HG03571 (cell line): Measurements from ENCODE around the gene MRPS34.

Experiments used
- ATAC-seq: cut with Tn5 transposase; IDR thresholded peaks from one replicate; pipeline ENCODE4 v1.9.1; 2021; ENCODE audit not compliant: unreplicated experiment

MRPS34 gene

DNA sequence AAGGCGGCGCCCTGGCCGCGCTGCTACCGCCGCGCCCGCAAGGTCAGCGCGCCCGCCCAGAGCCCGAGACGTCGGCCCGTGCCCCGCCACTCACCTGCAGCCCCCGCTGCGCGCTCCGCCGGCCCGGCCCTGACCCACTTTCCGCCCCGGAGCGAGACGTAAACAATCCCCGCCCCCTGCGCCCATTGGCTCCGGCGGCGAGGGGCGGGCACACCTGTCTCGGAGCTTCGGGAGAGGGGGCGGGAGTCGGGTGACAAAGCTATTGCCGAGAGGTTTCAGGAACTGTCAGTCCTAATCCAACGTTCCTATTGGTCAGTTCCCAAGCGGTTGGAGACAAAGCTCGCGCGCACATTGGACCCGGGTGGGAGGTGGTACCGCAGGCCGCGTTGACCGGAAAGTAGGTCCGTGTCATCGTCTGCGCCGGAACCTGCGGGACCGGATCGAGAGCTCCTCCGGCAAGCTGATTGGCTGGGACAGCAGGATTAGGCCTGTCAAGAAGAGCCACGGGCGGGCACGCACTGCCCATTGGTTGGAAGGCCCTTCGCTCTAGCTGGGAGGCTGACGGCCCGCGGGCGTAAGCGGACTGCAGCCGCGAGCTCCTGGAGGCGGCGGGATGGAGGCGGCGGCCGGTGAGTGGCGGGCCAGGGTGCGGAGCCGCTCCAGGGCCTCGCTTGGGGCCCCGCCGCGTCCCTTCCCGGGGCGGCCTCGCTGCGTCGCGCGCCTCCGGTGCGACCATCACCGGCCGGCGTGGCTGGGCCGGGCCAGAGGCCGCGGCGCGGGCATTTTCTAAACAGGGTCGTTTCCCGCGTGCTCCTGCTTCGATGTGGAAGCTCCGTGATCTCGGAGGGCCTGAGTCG lies 9.7 kb upstream of the MRPS34 start, which contains the start of the genes NUBP2 and SPSB3:
NUBP2 (plus strand) TSS at position 553 of the 857 bp plus-strand sequence; CDS start at position 614, 61 bp downstream.
SPSB3 (minus strand) TSS at position 164 of the 857 bp plus-strand sequence. CDS start 1,088 bp downstream, outside the sequence.
- peak; percentile 82 for ATAC-seq

DNA sequence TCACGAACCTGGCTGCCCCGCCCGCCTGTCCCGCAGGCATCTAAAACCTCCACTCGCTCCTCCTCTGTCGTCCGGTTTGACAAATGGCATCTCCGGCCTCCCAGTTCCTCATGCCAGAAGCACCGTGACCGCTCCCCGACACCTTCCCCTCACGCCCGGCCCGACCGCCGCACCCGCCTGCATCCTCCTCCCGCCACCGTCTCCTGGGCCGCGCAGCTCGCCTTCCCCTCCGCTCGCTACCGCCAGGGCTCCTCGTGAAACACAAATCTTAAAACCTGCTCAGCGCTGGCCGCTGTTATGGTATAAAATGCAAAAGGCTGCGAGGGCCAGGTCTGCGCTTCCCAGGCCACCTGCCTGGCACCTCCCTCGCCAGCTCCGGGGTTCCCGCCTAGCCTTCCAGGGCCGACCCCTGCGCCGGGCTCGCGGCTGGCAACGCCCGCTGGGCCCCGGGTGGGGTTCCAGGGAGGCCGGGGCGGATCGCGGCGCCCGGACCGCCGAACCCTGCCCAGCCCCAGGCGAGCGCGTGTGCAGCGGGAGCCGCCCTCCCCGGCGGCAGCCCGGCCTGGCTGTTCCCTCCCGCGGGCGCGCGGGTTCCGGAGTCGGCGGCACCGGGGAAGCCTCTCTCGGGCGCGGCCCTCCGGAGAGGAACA lies 8.9 kb upstream of the MRPS34 start:
- ATAC-seq, result peak; percentile 1

DNA sequence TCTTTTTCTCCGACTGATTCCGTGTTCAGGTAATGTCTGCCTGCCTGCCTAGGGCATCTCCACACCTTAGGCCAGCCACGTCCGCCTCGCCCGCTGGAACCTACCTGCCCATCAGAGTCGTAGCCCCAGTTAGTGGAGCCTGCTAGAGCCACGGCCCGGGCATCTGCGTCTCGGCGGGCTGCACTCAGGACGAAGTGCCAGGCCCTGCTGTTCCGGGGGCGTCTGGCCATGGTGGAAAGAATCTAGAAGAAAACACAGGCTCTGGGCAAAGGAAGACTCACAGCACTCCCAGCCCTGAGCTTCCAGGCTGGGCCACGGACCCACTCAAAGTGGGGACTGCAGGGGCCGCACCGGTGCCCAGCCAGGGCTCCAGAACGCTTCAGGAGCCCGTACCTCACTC lies 8.3 kb upstream of the MRPS34 start:
- no peak for ATAC-seq

DNA sequence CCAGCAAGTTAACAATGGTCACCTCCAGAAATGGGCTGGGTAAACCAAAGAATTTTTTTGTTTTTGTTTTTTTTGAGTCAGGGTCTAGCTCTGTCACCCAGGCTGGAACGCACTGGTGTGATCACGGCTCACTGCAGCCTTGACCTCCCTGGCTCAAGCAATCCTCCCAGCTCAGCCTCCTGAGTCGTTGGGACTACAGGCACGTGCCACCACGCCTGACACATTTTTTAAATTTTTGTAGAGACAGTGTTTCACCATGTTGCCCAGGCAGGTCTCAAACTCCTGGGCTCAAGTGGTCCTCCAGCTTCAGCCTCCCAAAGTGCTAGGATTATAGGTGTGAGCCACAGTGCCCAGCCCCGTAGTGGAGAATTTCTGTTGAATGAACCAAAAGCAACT lies 7.7 kb upstream of the MRPS34 start:
- ATAC-seq, result no peak

DNA sequence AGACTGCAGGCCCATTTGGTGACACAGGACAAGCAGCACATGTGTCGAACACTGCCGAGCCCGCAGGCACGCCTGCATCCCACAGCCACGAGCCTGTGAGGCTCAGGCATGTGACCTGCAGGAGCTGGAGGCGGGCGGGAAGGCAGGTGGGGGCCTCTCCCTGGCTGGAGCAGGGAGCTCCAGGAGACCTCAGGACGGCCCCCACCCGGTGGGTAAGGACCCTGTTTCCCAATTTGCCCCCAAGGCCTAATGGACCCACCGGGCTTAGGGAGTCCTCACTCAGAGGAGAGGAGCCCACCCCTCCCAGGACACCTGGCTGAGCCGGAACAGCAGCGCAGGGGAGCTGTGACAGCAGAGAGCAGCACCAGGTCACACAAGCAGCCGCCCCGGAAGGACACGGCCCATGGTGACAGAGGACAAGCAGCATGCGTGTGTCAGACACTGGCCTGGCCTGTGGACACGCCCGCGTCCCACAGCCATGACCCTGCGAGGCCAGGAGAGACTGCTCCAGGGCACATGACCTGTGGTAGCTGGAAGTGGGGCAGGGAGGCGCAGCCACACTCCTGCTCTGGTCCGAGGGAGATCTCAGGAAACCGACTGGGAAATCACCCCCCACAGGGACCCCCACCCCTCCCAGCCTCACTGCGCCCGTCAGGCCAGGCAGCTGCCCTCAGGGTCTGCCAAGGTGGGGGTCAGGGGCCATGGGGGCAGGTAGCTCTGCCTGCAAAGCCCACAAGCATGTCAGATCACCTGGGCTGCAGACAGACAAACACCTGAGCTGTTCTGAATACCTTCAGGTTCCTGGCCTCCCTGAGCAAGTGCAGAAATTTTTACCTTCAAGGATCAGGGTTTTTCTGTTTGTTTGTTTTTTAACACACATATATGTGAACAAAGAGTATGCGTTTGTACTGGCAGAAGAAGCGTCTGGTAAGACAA lies 7.1 kb upstream of the MRPS34 start:
- no peak for ATAC-seq

DNA sequence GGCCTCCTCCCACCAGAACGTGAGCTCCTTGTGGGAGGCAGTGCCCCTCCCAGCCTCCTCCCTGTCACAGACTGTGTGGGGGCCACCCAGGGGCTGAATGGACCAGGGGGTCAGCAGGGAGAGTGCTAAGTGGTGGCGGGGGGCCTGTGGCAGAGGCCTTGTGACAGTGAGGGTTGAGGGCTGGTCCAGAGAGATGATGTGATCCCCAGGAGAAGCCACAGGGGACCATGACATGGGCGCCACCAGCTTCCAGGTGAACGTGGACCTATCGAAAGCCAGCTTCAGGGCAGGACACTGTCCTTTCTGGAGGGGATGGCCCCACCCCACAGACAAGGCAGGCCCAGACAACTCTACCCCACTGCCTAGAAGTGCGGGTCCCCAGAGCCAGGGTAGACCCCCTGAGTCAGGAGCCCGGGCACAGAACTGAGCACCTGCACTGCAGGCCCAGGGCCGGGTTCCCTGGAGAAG lies 6.3 kb upstream of the MRPS34 start:
- no peak for ATAC-seq

DNA sequence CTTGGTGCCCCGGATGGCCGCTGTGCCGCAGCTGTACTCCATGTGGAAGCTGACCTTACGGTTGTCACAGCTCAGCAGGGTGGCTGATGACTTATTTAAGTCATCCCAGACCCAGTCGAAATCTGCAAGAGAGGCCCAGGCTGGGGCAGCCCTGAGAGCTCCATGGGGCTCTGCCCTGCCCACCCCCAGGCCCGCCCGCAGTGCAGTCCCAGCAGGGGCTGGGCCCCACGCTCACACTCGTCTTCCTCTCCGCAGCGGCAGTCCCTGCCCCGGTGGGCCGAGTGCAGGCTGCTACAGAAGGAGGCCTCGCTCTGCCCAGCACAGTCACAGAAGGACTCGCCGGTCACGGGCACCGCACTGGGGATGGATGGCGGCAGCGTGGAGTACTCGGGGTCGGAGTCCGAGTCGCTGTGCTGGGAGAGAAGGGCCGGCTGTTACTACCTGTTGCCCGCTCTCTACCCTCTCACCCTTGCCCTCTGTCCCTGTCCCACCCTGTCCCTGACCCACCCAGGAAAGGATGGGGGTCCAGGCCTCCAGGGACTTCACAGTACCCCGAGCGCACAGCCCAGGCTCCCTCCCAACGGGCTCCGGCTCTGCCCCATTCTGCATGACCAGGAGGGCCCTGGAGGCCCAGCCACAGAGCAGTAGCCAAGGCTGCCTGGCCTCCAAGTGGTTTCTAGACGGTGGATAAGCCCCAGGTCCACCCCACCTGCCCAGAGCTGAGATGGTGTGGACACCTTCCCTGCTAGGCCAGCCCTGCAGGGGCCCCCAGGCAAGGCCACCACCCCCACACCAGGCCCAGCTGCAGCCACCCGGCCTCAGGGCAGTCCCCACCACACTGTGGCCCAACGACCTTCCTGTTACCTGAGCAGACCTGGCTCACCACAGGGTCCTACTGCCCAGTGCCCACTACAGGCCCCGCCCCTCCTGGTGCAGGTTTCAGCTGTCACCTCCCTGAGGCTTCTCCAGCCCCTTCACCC lies 5.6 kb upstream of the MRPS34 start:
- no peak for ATAC-seq

DNA sequence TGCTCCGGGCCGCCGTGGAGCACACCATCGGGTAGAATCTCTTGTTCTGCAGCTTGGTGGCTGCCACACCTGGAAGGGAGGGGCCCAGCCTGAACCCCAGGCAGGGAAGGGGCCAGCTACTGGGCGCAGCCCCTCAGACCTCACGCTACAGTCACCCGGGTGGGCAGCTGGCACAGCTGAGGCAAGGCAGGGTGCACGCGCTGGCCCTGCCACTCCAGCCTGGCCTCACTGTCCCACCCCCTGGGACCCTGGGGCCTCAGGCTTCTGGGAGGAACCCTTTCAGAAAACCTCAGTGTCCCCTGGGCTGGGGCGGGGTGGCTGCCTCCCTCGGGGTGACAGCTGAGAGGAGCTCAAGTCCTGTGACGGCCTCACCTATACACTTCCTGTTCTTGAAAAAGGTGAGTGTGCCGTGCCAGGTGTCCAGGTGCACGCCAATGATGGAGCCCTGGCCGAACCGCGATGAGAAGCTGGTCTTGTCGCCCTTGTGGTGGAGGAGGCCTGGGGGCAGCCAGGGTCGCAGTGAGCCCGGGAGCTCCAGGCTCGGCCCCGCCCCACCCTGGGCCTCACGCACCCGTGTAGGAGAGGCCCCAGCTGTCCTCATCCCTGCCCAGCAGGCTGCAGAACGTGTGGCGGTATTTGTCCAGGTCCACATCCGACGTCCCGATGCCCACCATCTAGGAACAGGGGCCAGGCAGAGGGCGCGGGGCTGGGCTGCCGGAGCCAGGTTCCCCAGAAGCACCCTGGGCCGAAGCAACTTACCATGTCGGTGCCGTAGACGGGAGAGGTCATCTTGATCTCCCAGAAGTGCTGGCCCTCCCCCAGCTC lies 4.7 kb upstream of the MRPS34 start:
- ATAC-seq, result no peak

DNA sequence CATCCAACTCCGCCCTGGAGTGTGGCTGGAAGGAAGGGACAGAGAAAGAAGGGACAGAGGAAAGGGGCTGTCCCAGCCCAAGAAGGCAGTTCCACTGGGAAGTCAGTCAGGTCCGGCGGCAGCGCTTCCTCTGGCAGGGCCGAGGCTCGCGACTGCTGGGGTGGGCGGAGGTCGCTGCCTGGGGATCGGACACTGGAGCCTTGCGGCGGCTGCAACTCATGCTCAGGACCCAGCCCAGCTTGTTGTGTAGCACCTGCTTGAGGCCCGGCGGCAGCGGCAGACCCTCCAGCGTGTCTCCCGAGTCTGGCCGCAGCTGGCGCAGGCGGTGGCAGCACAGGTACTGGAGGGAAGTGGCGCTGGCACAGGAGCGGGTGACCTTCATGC lies 4.0 kb upstream of the MRPS34 start:
- no peak for ATAC-seq

DNA sequence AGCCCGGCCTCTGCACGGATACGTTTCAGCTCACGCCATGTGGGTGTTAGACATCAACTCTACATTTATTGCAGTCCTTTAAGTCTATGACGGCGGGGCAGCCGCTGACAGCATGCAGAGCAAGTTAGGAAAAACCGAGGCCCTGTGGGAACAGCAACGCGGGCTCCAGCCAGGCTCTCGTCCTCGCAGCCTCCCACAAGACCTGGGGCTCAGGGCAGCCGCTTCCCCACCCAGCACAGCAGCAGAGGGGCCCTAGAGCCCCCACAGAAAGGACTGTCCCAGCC lies 3.7 kb upstream of the MRPS34 start:
- ATAC-seq, result no peak

DNA sequence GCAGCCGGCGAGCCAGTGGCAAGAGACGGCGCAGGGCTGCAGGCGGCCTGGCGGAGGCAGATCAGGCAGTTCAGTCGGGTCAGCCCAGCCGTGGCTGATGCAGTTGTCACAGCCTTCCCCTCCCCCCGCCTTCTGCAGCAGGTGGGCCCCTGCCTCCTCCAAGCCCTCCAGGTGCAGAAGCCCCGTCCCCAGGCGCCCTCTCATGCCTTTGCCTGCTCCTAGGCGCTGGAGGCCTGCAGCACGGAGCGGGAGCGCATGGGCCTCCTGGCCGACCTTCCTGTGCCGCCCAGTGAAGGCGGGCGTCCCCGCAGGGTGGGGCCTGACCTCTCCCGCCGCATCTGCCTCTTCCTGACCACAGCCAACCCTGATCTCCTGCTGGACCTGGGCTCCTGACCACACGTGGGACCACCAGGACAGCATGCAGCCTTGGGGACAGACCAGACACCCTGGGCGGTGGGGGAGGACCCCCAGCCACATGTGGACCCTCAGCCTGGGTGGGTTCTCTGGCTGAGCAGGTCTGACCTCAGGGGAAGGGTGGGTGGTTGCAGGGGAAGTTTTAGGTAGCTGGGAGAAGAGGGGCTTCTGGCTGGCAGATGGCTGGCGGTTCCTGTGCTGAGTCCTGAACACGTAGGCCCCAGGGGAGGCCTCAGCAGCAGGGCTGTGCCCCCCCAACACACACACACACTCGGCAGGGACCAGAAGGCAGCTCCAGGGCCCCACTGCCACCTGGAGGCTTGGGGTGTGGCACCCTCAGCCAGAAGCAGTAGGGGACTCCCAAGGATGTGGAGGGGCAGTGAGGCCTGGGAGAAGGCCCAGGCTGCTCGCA lies 3.1 kb upstream of the MRPS34 start:
- ATAC-seq, result no peak

DNA sequence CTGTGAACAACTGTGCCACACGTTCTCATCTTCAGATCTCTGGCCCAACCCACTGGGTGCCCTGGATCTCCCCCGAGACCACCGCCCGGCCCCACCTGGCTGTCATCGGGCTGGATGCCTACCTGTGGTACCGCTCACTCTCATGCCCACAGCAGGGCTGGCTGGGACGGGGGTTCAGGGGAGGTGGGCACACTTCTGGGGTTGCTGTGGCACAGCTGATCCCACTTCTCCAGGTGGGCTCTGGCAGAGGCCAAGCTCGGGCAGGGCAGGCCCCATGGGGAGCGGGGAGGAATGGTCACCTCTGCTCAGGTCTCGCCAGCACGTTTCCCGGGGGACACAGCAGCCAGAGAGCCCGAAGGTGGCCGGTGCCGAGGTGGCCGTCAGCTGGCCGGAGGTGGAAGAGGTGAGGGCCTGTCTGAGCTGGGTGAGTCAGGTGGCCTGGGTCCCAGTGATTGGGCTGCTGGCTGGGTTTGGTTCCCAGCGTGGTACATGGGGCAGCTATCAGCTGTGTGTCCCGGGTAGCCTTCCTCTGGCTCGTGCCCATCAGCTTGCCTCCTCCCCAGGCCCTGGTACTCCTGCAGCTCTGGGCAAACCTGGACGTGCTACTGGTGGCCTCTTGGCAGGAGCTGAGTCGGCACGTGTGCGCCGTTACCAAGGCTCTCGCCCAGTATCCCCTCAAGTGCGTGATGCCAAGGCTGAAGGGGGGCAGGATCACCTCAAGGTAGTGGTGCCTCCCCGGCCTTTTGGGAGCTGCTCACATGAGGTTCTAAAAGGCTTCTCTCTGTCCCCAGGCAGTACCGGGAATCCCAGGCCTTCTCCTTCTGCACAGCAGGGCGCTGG lies 2.3 kb upstream of the MRPS34 start:
- no peak for ATAC-seq

DNA sequence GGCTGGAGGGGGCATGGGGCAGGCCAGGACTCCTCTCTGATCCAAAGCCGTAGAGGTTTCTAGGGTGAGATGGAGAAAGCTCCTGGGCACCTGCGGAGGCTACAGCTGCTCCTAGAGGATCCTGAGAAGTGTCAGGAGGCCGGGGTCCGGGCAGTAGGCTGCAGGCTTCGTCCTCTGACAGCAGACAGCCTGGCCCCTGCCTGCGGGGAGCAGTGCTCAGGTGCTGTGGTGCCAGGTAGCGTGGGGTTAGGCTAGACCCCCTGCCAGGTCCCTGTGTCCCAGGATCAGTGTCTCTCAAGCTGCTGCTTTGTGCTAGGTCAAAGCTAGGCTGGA lies 1.5 kb upstream of the MRPS34 start:
- ATAC-seq, result no peak

DNA sequence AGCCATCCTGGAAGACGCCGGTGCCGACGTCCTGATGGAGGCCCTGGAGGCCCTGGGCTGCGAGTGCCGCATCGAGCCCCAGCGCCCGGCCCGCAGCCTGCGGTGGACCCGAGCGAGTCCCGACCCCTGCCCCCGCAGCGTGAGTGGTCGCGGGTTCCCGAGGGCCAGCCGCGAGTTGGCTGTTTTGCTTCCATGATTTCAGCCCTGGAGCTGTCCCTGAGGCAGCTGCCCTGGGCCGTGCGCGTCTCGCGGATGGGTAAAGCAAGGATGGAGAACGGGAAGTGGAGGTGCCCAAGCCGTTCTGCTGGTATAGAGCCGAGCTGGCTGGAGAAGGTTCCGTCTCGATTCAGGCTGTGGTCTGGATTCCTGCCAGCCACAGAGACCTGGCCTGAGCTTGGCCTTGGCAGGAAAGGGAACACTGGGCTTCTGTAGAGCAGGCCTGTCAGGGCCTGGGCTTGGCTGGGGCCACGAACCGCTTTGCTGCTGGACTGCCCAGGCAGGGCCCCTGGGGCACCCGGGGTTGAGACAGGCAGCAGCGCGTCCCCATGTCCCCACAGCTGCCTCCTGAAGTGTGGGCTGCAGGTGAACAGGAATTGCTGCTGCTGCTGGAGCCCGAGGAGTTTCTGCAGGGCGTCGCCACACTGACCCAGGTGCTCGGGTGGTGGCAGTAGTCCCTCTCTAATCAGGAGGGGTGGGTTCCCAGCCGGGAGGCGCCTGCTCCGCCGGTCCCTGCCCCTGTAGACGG lies 941 bp upstream of the MRPS34 start:
- ATAC-seq, result no peak

DNA sequence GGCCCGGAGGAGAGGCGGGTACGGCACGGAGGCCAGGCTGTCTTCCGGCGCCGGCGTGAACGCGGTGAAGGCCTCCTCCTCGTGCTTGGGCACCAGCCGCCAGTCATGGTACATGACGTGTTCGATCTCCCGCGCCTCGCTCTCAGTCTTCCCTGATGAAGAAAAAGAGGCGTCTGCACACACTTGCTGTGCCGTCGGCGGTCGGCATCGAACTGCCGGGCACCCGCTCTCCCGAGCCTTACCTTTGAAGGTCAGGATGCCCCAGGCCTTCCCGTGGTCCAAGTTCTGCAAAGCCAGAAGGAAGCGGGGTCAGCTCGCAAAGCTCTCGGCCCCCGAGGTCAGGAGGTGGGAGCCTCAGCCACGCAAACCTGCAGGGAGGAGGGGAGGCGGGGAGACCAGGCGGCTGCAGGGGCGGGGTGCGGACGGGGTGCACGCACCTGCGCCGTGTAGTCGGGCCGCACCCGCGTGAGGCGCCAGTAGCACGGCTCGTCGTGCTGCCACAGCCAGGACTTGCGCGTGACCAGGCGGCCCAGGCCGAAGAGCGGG lies 499 bp downstream of the MRPS34 start, which contains the start of gene EME2:
EME2 (plus strand) TSS at position 449 of the 546 bp plus-strand sequence. CDS start 418 bp downstream, outside the sequence.
- no peak for ATAC-seq

DNA sequence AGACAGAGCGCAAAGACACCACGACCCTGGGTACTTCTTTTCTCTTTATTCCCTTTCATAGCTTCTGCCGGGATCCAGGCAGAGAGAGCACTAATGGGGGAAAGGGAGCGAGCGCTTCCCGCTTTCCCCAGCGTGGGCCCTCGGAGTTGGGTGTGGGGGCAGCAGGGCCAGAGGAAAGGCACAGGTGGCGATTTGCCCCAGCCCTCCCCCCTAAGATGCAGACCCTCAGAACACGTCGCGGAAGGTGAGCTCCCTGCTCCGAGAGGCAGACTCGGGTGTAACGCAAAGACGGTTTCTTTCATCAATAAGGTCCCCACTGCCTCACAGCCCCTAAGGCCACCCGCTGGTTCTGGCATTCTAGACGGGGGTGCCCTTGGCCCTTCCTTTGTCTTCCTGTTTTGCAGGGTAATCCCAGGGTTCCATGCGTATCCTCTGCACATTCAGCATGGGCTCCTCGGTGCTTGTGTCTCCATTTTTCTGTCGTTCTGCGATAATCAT lies 1.0 kb downstream of the MRPS34 start:
- no peak for ATAC-seq
